ENCODE results near the gene AGPAT3.

DNA sequence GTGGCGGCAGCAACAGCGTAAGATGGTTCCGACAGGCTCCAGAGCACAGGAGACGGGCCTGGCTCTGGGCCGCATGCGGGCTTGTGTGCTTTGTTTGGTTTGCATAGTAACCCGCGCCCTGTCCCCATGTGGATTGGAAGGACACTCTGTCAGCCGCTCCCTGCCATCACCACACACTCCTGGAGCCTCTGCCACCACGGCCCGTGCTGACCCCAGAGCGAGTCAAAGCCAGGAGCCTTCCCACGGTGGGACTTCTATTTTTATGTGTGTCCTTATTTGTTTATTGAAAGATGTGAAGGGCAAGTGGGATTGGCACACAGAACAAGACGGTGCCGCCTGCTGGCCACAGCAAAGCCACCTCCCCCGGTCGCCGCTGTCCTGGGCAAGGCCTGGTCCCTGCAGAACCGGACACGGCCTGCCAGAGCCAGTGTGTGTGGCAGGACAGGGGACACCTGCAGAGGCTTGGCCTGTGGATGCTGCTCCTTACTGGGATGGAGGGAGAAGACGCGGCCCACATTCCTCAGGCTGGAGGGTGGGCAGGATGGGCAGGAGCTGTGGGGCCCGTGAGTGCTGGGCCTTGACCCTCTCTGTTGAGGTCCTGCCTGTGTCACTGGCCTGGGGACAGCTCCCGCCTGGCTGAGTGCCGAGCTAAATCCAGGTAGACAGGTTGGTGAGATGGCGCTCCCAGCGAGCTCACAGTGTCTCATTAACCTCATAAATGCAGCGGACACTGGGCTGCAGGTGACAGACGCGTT lies 64.4 kb downstream of the AGPAT3 start:
- TF ChIP-seq ZNF292 (tag by site-specific recombination; IDR thresholded peaks at IDR 0.05; ENCODE audit: borderline replicate concordance, low read depth) (no peak), ZNF404 (tag by site-specific recombination; IDR thresholded peaks at IDR 0.05) (no peak), ZNF169 (tag by site-specific recombination; IDR thresholded peaks at IDR 0.05) (no peak), ZNF76 (tag by site-specific recombination; IDR thresholded peaks at IDR 0.05; ENCODE audit: borderline replicate concordance, low read depth) (no peak), ZBTB7A (tag by site-specific recombination; IDR thresholded peaks at IDR 0.05; ENCODE audit: low read depth) (no peak), MYNN (tag by site-specific recombination; IDR thresholded peaks at IDR 0.05; ENCODE audit: borderline replicate concordance) (no peak), ZNF350 (tag by site-specific recombination; IDR thresholded peaks at IDR 0.05) (no peak)
- TF ChIP-seq, protein P1, sequence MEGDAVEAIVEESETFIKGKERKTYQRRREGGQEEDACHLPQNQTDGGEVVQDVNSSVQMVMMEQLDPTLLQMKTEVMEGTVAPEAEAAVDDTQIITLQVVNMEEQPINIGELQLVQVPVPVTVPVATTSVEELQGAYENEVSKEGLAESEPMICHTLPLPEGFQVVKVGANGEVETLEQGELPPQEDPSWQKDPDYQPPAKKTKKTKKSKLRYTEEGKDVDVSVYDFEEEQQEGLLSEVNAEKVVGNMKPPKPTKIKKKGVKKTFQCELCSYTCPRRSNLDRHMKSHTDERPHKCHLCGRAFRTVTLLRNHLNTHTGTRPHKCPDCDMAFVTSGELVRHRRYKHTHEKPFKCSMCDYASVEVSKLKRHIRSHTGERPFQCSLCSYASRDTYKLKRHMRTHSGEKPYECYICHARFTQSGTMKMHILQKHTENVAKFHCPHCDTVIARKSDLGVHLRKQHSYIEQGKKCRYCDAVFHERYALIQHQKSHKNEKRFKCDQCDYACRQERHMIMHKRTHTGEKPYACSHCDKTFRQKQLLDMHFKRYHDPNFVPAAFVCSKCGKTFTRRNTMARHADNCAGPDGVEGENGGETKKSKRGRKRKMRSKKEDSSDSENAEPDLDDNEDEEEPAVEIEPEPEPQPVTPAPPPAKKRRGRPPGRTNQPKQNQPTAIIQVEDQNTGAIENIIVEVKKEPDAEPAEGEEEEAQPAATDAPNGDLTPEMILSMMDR (tag by site-specific recombination; IDR thresholded peaks at IDR 0.05) = no peak
- TF ChIP-seq, protein P2, sequence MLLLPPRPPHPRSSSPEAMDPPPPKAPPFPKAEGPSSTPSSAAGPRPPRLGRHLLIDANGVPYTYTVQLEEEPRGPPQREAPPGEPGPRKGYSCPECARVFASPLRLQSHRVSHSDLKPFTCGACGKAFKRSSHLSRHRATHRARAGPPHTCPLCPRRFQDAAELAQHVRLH (tag by site-specific recombination; IDR thresholded peaks at IDR 0.05) = no peak
- TF ChIP-seq, protein P3, sequence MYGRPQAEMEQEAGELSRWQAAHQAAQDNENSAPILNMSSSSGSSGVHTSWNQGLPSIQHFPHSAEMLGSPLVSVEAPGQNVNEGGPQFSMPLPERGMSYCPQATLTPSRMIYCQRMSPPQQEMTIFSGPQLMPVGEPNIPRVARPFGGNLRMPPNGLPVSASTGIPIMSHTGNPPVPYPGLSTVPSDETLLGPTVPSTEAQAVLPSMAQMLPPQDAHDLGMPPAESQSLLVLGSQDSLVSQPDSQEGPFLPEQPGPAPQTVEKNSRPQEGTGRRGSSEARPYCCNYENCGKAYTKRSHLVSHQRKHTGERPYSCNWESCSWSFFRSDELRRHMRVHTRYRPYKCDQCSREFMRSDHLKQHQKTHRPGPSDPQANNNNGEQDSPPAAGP (tag by site-specific recombination; IDR thresholded peaks at IDR 0.05) = no peak
